Fibroblast of lung (primary cell): Measurements from ENCODE around the gene PDZK1IP1.

Experiments
- EZH2 ChIP-seq: IDR thresholded peaks from 2 replicates; pipeline ENCODE4 v1.5.1; 2012; ENCODE audit warnings: low read length, control low read depth, mild to moderate bottlenecking; ENCODE audit errors: missing control alignments
- TF ChIP-seq, protein P1 (sequence below), 2 donors: IDR thresholded peaks in 1 of 2; conservative IDR thresholded peaks in 1 of 2; 1 replicate in 1 of 2; 2 replicates in 1 of 2; pipeline ENCODE4 v1.5.1; 2011 to 2012; ENCODE audit warnings: low read length in 2 of 2, control low read depth in 1 of 2, inconsistent platforms in 1 of 2, low read depth in 1 of 2, mild to moderate bottlenecking in 1 of 2

DNA sequence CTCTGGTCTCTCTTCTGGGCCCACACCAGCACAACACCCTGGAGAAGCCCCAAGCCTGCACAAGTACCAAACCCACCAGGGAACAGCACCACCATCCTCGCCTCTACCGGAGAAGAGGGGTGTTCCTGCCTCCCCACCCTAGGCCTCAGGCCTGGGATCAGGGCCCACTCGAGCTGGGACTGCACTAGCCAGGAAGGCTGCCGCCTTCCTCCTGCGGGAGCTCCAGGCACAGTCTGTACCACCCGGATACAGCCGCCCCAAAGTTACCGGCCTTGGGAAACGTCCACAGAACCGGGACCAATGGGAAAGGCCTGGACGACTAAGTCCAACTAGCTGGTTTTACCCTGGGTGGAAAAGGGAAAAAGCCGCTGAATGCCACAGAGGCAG is 38.8 kb upstream of the PDZK1IP1 start:
- TF ChIP-seq, protein P1, sequence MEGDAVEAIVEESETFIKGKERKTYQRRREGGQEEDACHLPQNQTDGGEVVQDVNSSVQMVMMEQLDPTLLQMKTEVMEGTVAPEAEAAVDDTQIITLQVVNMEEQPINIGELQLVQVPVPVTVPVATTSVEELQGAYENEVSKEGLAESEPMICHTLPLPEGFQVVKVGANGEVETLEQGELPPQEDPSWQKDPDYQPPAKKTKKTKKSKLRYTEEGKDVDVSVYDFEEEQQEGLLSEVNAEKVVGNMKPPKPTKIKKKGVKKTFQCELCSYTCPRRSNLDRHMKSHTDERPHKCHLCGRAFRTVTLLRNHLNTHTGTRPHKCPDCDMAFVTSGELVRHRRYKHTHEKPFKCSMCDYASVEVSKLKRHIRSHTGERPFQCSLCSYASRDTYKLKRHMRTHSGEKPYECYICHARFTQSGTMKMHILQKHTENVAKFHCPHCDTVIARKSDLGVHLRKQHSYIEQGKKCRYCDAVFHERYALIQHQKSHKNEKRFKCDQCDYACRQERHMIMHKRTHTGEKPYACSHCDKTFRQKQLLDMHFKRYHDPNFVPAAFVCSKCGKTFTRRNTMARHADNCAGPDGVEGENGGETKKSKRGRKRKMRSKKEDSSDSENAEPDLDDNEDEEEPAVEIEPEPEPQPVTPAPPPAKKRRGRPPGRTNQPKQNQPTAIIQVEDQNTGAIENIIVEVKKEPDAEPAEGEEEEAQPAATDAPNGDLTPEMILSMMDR (conservative IDR thresholded peaks at IDR 0.05 in 1 of 2, IDR thresholded peaks at IDR 0.05 in 1 of 2; ENCODE audit: low read depth in 1 of 2, low read length in 2 of 2), result no peak
- no peak for TF ChIP-seq EZH2
